Epidermal melanocyte (primary cell): Measurements from ENCODE around the gene C21orf58.

ENCODE experiments used
- DNase-seq: peaks from one replicate; pipeline ENCODE4 v3.0.0; 2011; ENCODE audit warnings: low spot score; ENCODE audit not compliant: insufficient read length

Gene C21orf58

DNA sequence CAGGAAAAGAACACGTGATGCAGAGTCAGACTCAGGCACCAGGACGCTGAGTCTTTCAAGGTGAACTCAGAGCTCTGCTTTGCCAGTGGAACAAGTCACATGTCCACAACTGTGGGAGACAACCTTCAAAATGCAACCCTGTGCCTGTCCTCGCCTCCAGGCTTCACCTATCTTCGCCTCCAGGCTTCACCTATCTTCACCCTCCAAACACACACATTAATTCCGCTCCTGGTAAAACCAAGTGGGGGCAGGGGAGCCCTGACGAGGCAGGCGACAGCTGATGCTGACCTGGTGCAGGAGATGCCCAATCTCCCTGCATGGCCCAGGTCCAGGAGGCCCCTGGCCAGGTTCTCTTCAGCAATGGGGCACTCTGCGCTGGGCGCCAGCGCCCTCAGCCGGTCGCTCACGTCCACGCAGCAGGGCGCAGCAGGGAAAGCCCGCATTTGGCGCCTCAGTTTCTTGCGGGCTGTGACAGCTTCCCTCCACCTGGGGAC lies 67.1 kb downstream of the C21orf58 start:
- DNase-seq = no peak

DNA sequence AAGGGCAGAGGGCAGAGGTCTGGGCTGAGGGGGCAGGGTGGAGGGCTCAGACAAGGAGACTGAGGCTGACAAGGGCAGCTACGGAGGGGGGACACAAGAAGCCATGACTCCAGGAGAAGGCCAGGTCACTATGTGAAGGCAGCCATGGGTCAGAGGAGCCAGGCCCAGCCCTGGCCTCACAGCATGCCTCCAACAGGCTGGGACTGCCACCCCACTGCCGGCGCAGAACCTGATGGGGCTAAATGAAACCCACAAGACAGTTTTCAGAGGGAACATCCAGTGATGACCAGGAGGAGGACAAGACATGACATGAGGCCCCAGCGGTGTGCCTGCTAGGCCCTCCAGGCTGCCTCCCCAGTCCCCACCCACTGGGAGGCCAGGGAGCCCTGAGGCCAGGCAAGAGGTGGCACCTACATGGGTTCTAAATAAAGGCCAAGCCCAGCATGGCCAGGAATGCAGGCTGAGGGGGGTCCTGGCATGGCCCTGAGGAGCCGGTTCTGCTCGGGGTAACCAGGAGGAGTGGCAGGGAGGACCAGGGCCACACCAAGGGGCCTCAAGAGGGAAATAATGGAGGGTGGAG lies 67.8 kb downstream of the C21orf58 start:
- no peak for DNase-seq

DNA sequence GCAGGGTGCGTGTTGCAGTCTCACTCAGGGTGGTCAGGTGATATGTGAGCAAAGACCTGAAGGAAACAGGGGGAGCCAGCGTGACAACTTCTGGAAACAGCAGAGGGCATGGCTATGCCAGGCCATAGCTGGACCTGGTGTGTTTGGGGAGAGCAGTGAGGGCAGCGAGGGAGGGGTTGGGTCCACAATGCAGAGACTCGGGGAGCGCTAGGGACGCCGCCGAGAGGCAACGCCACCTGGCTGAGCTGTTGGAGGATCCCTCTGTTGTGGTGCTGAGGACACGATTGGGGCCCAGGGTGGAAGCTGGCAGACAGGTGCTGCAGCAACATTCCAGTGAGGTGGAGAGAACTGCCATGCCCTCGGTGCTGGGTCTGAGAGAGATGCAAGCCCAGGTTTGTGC lies 68.5 kb downstream of the C21orf58 start:
- no peak for DNase-seq

DNA sequence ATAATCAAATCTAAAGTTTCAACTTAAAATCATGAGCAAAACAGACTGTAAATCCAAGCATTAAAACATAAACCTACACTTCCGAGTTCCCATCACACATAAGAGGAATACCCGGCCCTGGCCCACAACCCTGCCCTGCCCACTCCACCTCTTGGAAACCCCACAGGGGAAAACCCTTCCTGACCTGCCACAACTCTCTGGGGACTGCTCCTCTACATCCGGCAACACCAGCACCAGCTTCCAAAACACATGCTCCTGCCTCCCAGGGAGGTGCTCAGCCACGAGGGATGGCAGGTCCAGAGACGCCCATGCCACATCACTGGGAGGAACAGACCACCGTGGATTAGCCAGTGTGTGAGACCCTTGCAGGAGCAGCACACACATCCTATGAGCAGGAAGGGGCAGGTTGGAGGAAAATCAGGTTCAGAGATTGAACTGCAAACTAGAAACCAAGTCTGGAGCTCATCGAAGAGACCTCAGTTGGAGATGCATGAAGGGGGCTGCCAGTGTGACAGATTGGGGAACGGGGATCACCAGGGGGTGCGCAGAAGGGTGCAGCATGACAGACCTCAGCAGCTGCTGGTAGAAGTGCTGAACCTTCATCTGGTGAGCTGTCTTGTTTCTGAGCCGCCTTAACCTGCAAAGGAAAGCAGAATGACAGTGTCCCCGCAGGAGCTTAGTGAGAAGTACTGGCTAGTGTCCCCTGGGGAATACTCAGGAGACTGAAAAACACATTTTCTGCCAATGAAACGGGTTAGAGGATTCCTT lies 69.3 kb downstream of the C21orf58 start:
- DNase-seq = no peak

DNA sequence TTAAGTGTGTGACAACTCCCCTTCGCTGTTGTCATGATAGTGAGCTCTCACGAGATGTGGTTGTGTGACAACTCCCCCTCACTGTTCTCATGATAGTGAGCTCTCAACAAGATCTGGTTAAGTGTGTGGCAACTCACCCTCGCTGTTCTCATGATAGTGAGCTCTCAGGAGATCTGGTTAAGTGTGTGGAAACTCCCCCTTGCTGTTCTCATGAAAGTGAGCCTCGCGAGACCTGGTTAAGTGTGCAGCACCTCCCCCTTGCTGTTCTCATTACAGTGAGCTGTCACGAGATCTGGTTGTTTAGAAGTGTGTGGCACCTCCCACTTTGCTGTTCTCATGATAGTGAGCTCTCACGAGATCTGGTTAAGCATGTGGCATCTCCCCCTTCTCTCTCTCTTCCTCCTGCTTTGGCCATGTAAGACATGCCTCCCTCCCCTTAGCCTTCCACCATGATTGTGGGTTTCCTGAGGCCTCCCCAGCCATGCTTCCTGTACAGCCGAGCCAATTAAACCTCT lies 70.0 kb downstream of the C21orf58 start:
- no peak for DNase-seq

DNA sequence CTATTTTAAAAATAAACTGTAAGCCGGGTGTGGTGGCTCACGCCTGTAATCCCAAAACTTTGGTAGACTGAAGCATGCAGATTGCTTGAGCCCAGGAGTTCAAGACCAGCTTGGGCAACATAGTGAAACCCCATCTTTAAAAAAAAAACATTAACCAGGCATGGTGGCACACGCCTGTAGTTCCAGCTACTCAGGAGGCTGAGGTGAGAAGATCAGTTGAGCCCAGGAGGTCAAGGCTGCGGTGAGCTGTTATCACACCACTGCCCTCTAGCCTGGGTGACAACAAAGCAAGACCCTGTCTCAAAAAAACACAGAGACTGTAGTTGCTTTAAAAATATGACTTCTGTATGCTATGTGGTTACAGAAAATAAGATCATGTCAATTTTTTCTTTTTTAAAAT lies 70.8 kb downstream of the C21orf58 start:
- DNase-seq = no peak
